ENCODE data around the gene RORB.

Gene RORB

DNA sequence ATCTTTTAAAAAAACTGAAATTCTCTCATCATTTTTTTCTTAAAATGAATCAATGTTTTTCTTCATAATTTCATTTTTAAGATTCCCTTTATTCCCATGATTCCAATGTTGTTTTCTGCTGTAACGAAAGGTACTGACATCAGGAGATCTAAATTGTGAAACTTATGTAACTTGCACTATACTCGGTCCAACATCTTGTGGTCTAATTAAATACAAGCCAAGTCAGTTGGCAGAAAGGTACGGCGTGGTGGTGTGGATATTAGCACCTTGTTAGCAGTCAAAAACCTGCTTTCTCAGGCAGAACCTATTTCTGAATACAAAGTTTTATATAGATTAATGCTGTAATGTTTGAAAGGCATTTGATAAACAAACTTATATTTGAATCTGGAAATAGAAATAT is 20.1 kb downstream of the RORB start:
- H3K27me3 ChIP-seq (ENCODE audit: insufficient read depth, low read length, poor library complexity), result no peaks in the 10 kb centered on the region
- no peaks in the 10 kb centered on the region for H3K4me1 ChIP-seq (ENCODE audit: control insufficient read depth, low read depth, low read length)
- no peak overlapping the region for H3K23ac ChIP-seq (ENCODE audit: low read length)
- H3K4ac ChIP-seq (ENCODE audit: low read depth, low read length), result no peak overlapping the region
- no peak overlapping the region for H2BK120ac ChIP-seq (ENCODE audit: low read depth, low read length)
- H2BK15ac ChIP-seq (replicated peaks; ENCODE audit: low read depth), result no peak overlapping the region
- WGBS (ENCODE audit: extremely low coverage, insufficient coverage, low lambda C conversion rate), result no CpG with 5 or more reads among the region's 4 CpGs
- H3K9ac ChIP-seq (ENCODE audit: low read length), result no peak overlapping the region
- H3K79me1 ChIP-seq (ENCODE audit: low read length), result no peaks in the 10 kb centered on the region
- DNase-seq, result no peak
- H3K27ac ChIP-seq (ENCODE audit: low read depth, low read length), result no peak overlapping the region
- no peak overlapping the region for H3K4me3 ChIP-seq (ENCODE audit: low read length)
- no peak overlapping the region for H2AK5ac ChIP-seq (ENCODE audit: low read length)
- H3K4me2 ChIP-seq (ENCODE audit: low read length), result no peak overlapping the region
- no peak overlapping the region for H2BK5ac ChIP-seq (ENCODE audit: low read length)
- no peak overlapping the region for H4K5ac ChIP-seq (ENCODE audit: low read length)
- no peak overlapping the region for H3K56ac ChIP-seq (ENCODE audit: low read length)
- no peak overlapping the region for H3K18ac ChIP-seq (ENCODE audit: low read length)
- H3K79me2 ChIP-seq (ENCODE audit: control insufficient read depth, insufficient read depth, low read length), result no peaks in the 10 kb centered on the region
- no peaks in the 10 kb centered on the region for H3K36me3 ChIP-seq (ENCODE audit: control insufficient read depth, insufficient read depth, low read length)
- H4K8ac ChIP-seq (ENCODE audit: low read depth, low read length), result no peak overlapping the region

- Histone ChIP-seq H3K79me2 (ENCODE audit: control insufficient read depth, insufficient read depth, low read length) (no peaks in the 10 kb centered on the region), H3K4ac (ENCODE audit: low read depth, low read length) (no peak overlapping the region), H3K9ac (ENCODE audit: low read length) (no peak overlapping the region), H3K27me3 (ENCODE audit: insufficient read depth, low read length, poor library complexity) (no peaks in the 10 kb centered on the region), H3K4me1 (ENCODE audit: control insufficient read depth, low read depth, low read length) (peaks cover 2% of the 10 kb centered on the region), H4K5ac (ENCODE audit: low read length) (no peak overlapping the region), H3K36me3 (ENCODE audit: control insufficient read depth, insufficient read depth, low read length) (no peaks in the 10 kb centered on the region), H3K4me3 (ENCODE audit: low read length) (no peak overlapping the region), H2BK15ac (replicated peaks; ENCODE audit: low read depth) (no peak overlapping the region), H4K8ac (ENCODE audit: low read depth, low read length) (no peak overlapping the region), H3K27ac (ENCODE audit: low read depth, low read length) (no peak overlapping the region), H3K4me2 (ENCODE audit: low read length) (no peak overlapping the region), H2AK5ac (ENCODE audit: low read length) (no peak overlapping the region), H3K79me1 (ENCODE audit: low read length) (no peaks in the 10 kb centered on the region), H3K18ac (ENCODE audit: low read length) (no peak overlapping the region), H3K23ac (ENCODE audit: low read length) (no peak overlapping the region), H3K56ac (ENCODE audit: low read length) (no peak overlapping the region), H2BK5ac (ENCODE audit: low read length) (no peak overlapping the region), H2BK120ac (ENCODE audit: low read depth, low read length) (no peak overlapping the region)
- no peak for DNase-seq
- WGBS (ENCODE audit: extremely low coverage, insufficient coverage, low lambda C conversion rate), result no CpG with 5 or more reads among the region's 9 CpGs
These were observed 22.3 kb downstream of the RORB start for GRCh38 chr9:74519419-74519818.

DNA sequence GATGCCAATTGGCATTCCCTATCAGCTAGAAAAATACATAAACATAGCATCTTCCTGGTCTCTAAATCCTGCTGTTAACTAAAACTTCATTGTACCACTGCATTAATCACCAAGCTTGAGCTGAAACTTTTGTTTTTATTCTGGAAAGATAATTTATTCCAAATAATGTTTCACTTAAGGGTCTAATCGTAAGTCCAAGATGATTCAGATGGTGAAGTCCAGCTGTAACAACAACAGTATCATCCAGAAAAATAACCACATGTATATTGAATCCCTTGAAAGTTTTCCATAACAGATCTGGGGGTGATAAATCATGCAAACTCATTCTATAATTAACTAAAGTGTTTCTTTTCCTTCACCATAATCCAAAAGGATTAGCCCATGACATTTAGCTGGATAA is 23.9 kb downstream of the RORB start:
- no CpG with 5 or more reads among the region's 1 CpG for WGBS (ENCODE audit: extremely low coverage, insufficient coverage, low lambda C conversion rate)
- Histone ChIP-seq H4K8ac (ENCODE audit: low read depth, low read length) (no peak overlapping the region), H3K4me3 (ENCODE audit: low read length) (no peak overlapping the region), H3K27me3 (ENCODE audit: insufficient read depth, low read length, poor library complexity) (no peaks in the 10 kb centered on the region), H3K4ac (ENCODE audit: low read depth, low read length) (no peak overlapping the region), H3K18ac (ENCODE audit: low read length) (no peak overlapping the region), H3K56ac (ENCODE audit: low read length) (no peak overlapping the region), H2BK15ac (replicated peaks; ENCODE audit: low read depth) (no peak overlapping the region), H2AK5ac (ENCODE audit: low read length) (no peak overlapping the region), H3K79me1 (ENCODE audit: low read length) (no peaks in the 10 kb centered on the region), H2BK5ac (ENCODE audit: low read length) (no peak overlapping the region), H3K9ac (ENCODE audit: low read length) (no peak overlapping the region), H3K23ac (ENCODE audit: low read length) (no peak overlapping the region), H3K4me2 (ENCODE audit: low read length) (no peak overlapping the region), H3K4me1 (ENCODE audit: control insufficient read depth, low read depth, low read length) (peaks cover 2% of the 10 kb centered on the region), H3K36me3 (ENCODE audit: control insufficient read depth, insufficient read depth, low read length) (no peaks in the 10 kb centered on the region), H2BK120ac (ENCODE audit: low read depth, low read length) (no peak overlapping the region), H3K27ac (ENCODE audit: low read depth, low read length) (no peak overlapping the region), H3K79me2 (ENCODE audit: control insufficient read depth, insufficient read depth, low read length) (no peaks in the 10 kb centered on the region), H4K5ac (ENCODE audit: low read length) (no peak overlapping the region)
- no peak for DNase-seq

- Histone ChIP-seq H3K27me3 (ENCODE audit: insufficient read depth, low read length, poor library complexity) (no peaks in the 10 kb centered on the region), H4K5ac (ENCODE audit: low read length) (no peak overlapping the region), H3K9ac (ENCODE audit: low read length) (no peak overlapping the region), H3K4me1 (ENCODE audit: control insufficient read depth, low read depth, low read length) (peaks cover 2% of the 10 kb centered on the region), H3K18ac (ENCODE audit: low read length) (no peak overlapping the region), H3K79me2 (ENCODE audit: control insufficient read depth, insufficient read depth, low read length) (no peaks in the 10 kb centered on the region), H3K36me3 (ENCODE audit: control insufficient read depth, insufficient read depth, low read length) (no peaks in the 10 kb centered on the region), H2BK120ac (ENCODE audit: low read depth, low read length) (no peak overlapping the region), H2AK5ac (ENCODE audit: low read length) (no peak overlapping the region), H3K23ac (ENCODE audit: low read length) (no peak overlapping the region), H3K27ac (ENCODE audit: low read depth, low read length) (no peak overlapping the region), H3K4me3 (ENCODE audit: low read length) (no peak overlapping the region), H3K4ac (ENCODE audit: low read depth, low read length) (no peak overlapping the region), H3K56ac (ENCODE audit: low read length) (no peak overlapping the region), H3K4me2 (ENCODE audit: low read length) (no peak overlapping the region), H2BK15ac (replicated peaks; ENCODE audit: low read depth) (no peak overlapping the region), H2BK5ac (ENCODE audit: low read length) (no peak overlapping the region), H3K79me1 (ENCODE audit: low read length) (no peaks in the 10 kb centered on the region), H4K8ac (ENCODE audit: low read depth, low read length) (no peak overlapping the region)
- no peak for DNase-seq
- no CpG with 5 or more reads among the region's 1 CpG for WGBS (ENCODE audit: extremely low coverage, insufficient coverage, low lambda C conversion rate)
These were observed 27.2 kb downstream of the RORB start for GRCh38 chr9:74524289-74524688.

GRCh38 chr9:74526215-74526614 is 29.1 kb downstream of the RORB start:
- WGBS (ENCODE audit: extremely low coverage, insufficient coverage, low lambda C conversion rate), result no CpG with 5 or more reads among the region's 2 CpGs

GRCh38 chr9:74527718-74528117 is 30.6 kb downstream of the RORB start:
- Histone ChIP-seq H3K27me3 (ENCODE audit: insufficient read depth, low read length, poor library complexity) (no peaks in the 10 kb centered on the region), H3K56ac (ENCODE audit: low read length) (no peak overlapping the region), H2AK5ac (ENCODE audit: low read length) (no peak overlapping the region), H4K5ac (ENCODE audit: low read length) (no peak overlapping the region), H3K27ac (ENCODE audit: low read depth, low read length) (no peak overlapping the region), H3K4ac (ENCODE audit: low read depth, low read length) (no peak overlapping the region), H3K9ac (ENCODE audit: low read length) (no peak overlapping the region), H3K4me2 (ENCODE audit: low read length) (no peak overlapping the region), H2BK5ac (ENCODE audit: low read length) (no peak overlapping the region), H4K8ac (ENCODE audit: low read depth, low read length) (no peak overlapping the region), H3K4me1 (ENCODE audit: control insufficient read depth, low read depth, low read length) (peaks cover 2% of the 10 kb centered on the region), H3K18ac (ENCODE audit: low read length) (no peak overlapping the region), H3K4me3 (ENCODE audit: low read length) (no peak overlapping the region), H2BK120ac (ENCODE audit: low read depth, low read length) (no peak overlapping the region), H3K79me1 (ENCODE audit: low read length) (no peaks in the 10 kb centered on the region), H3K79me2 (ENCODE audit: control insufficient read depth, insufficient read depth, low read length) (no peaks in the 10 kb centered on the region), H3K23ac (ENCODE audit: low read length) (no peak overlapping the region), H2BK15ac (replicated peaks; ENCODE audit: low read depth) (no peak overlapping the region), H3K36me3 (ENCODE audit: control insufficient read depth, insufficient read depth, low read length) (no peaks in the 10 kb centered on the region)
- no peak for DNase-seq
- no CpG with 5 or more reads among the region's 5 CpGs for WGBS (ENCODE audit: extremely low coverage, insufficient coverage, low lambda C conversion rate)

More at GRCh38 chr9:74526215-74526614, 29.1 kb downstream of the RORB start:
- Histone ChIP-seq H2BK120ac (ENCODE audit: low read depth, low read length) (no peak overlapping the region), H4K8ac (ENCODE audit: low read depth, low read length) (no peak overlapping the region), H3K9ac (ENCODE audit: low read length) (no peak overlapping the region), H3K56ac (ENCODE audit: low read length) (no peak overlapping the region), H3K18ac (ENCODE audit: low read length) (no peak overlapping the region), H3K4ac (ENCODE audit: low read depth, low read length) (no peak overlapping the region), H3K4me1 (ENCODE audit: control insufficient read depth, low read depth, low read length) (peaks cover 2% of the 10 kb centered on the region), H4K5ac (ENCODE audit: low read length) (no peak overlapping the region), H3K79me1 (ENCODE audit: low read length) (no peaks in the 10 kb centered on the region), H2BK5ac (ENCODE audit: low read length) (no peak overlapping the region), H3K27ac (ENCODE audit: low read depth, low read length) (no peak overlapping the region), H2AK5ac (ENCODE audit: low read length) (no peak overlapping the region), H3K4me3 (ENCODE audit: low read length) (no peak overlapping the region), H2BK15ac (replicated peaks; ENCODE audit: low read depth) (no peak overlapping the region), H3K27me3 (ENCODE audit: insufficient read depth, low read length, poor library complexity) (no peaks in the 10 kb centered on the region), H3K79me2 (ENCODE audit: control insufficient read depth, insufficient read depth, low read length) (no peaks in the 10 kb centered on the region), H3K36me3 (ENCODE audit: control insufficient read depth, insufficient read depth, low read length) (no peaks in the 10 kb centered on the region), H3K4me2 (ENCODE audit: low read length) (no peak overlapping the region), H3K23ac (ENCODE audit: low read length) (no peak overlapping the region)
- no peak for DNase-seq
